H9 (cell line): Measurements from ENCODE around the gene TBX21. TPM values are rescaled to one million over a fixed set of nuclear protein-coding genes. Genes with fewer than 3 reads are reported as not detected.
A peak's percentile ranks its signal among the peaks of the same experiment; 100 is the strongest.

Experiments
- DNase-seq: peaks from one replicate; pipeline ENCODE4 v3.0.0-alpha.2; 2017
- H2AFZ ChIP-seq: one replicate; pipeline ENCODE4 v1.6.1; 2013; ENCODE audit warnings: mild to moderate bottlenecking, low read length, control low read depth, moderate library complexity
- H2AK5ac ChIP-seq: 2 replicates; pipeline ENCODE4 v1.6.1; 2013; ENCODE audit warnings: low read length, control low read depth, mixed read lengths; ENCODE audit not compliant: insufficient read length
- H2BK120ac ChIP-seq: one replicate; pipeline ENCODE4 v1.6.1; 2013; ENCODE audit warnings: low read depth, mild to moderate bottlenecking, low read length, control low read depth, inconsistent platforms; ENCODE audit not compliant: poor library complexity, severe bottlenecking
- H2BK12ac ChIP-seq: 2 replicates; pipeline ENCODE4 v1.6.1; 2013; ENCODE audit warnings: low read length, control low read depth, mixed read lengths, low read depth; ENCODE audit not compliant: insufficient read length
- H2BK15ac ChIP-seq: 2 replicates; pipeline ENCODE4 v1.6.1; 2013; ENCODE audit warnings: low read depth, low read length, control low read depth
- H2BK20ac ChIP-seq: one replicate; pipeline ENCODE4 v1.6.1; 2013; ENCODE audit warnings: low read depth, mild to moderate bottlenecking, low read length, control low read depth, inconsistent platforms; ENCODE audit not compliant: poor library complexity, severe bottlenecking
- H2BK5ac ChIP-seq: 2 replicates; pipeline ENCODE4 v1.6.1; 2013; ENCODE audit warnings: low read length, control low read depth, mixed read lengths; ENCODE audit not compliant: insufficient read length
- H3K14ac ChIP-seq: 2 replicates; pipeline ENCODE4 v1.6.1; 2013; ENCODE audit warnings: low read length, control low read depth; ENCODE audit not compliant: insufficient read depth
- H3K18ac ChIP-seq: 2 replicates; pipeline ENCODE4 v1.6.1; 2013; ENCODE audit warnings: low read depth, mild to moderate bottlenecking, mixed read lengths, low read length, control low read depth; ENCODE audit not compliant: insufficient read length
- H3K23ac ChIP-seq: 2 replicates; pipeline ENCODE4 v1.6.1; 2013; ENCODE audit warnings: low read length, control low read depth, mixed read lengths, low read depth; ENCODE audit not compliant: insufficient read length
- H3K23me2 ChIP-seq: 2 replicates; pipeline ENCODE4 v1.6.1; 2013; ENCODE audit warnings: low read depth, mild to moderate bottlenecking, mixed read lengths, low read length, control low read depth; ENCODE audit not compliant: insufficient read length, poor library complexity, severe bottlenecking
- H3K27ac ChIP-seq: 2 replicates; pipeline ENCODE4 v1.5.1; 2013; ENCODE audit warnings: low read length, control low read depth, mixed read lengths, low read depth; ENCODE audit not compliant: insufficient read length
- H3K27me3 ChIP-seq: 2 replicates; pipeline ENCODE4 v1.6.1; 2013; ENCODE audit warnings: low read length, control low read depth, inconsistent platforms; ENCODE audit not compliant: insufficient read depth
- H3K4ac ChIP-seq: 2 replicates; pipeline ENCODE4 v1.6.1; 2013; ENCODE audit warnings: low read depth, mild to moderate bottlenecking, control low read depth, inconsistent platforms, low read length, moderate library complexity
- H3K4me1 ChIP-seq: 2 replicates; pipeline ENCODE4 v1.6.1; 2013; ENCODE audit warnings: low read length, control low read depth, inconsistent platforms; ENCODE audit not compliant: insufficient read depth
- H3K4me2 ChIP-seq: 2 replicates; pipeline ENCODE4 v1.6.1; 2013; ENCODE audit warnings: low read length, control low read depth, mixed read lengths; ENCODE audit not compliant: insufficient read length, insufficient read depth
- H3K56ac ChIP-seq: 2 replicates; pipeline ENCODE4 v1.6.1; 2013; ENCODE audit warnings: low read depth, mild to moderate bottlenecking, mixed read lengths, low read length, control low read depth; ENCODE audit not compliant: insufficient read length
- H3K79me1 ChIP-seq: 2 replicates; pipeline ENCODE4 v1.6.1; 2013; ENCODE audit warnings: low read depth, mild to moderate bottlenecking, moderate library complexity, low read length, control low read depth, inconsistent platforms; ENCODE audit not compliant: insufficient read depth, poor library complexity, severe bottlenecking
- H3K79me2 ChIP-seq: 2 replicates; pipeline ENCODE4 v1.6.1; 2013; ENCODE audit warnings: low read length, control low read depth, inconsistent platforms; ENCODE audit not compliant: insufficient read depth
- H3K9ac ChIP-seq: 2 replicates; pipeline ENCODE4 v1.6.1; 2013; ENCODE audit warnings: low read length, control low read depth, mixed read lengths; ENCODE audit not compliant: insufficient read length; ENCODE audit errors: extremely low read depth
- H3K9me3 ChIP-seq: one replicate; pipeline ENCODE4 v1.6.1; 2013; ENCODE audit warnings: low read depth, low read length, inconsistent platforms; ENCODE audit not compliant: control insufficient read depth
- H3T11ph ChIP-seq: one replicate; pipeline ENCODE4 v1.6.1; 2013; ENCODE audit warnings: mild to moderate bottlenecking, low read length, control low read depth, inconsistent platforms
- H4K20me1 ChIP-seq: one replicate; pipeline ENCODE4 v1.6.1; 2013; ENCODE audit not compliant: control insufficient read depth, insufficient read length, insufficient read depth
- H4K5ac ChIP-seq: 2 replicates; pipeline ENCODE4 v1.6.1; 2013; ENCODE audit warnings: low read depth, mild to moderate bottlenecking, mixed read lengths, low read length, control low read depth; ENCODE audit not compliant: insufficient read length
- H4K8ac ChIP-seq: replicated peaks from 2 replicates; pipeline ENCODE4 v1.6.1; 2013; ENCODE audit warnings: low read length, control low read depth, mixed read lengths, low read depth; ENCODE audit not compliant: insufficient read length
- H4K91ac ChIP-seq: 2 replicates; pipeline ENCODE4 v1.6.1; 2013; ENCODE audit warnings: low read depth, mild to moderate bottlenecking, moderate library complexity, mixed read lengths, low read length, control low read depth; ENCODE audit not compliant: insufficient read length
- H3K27ac Mint-ChIP-seq, 3 experiments: 2 replicates in 2 of 3; 3 replicates in 1 of 3; pipeline ENCODE4 v1.8.0; 2020 to 2021; ENCODE audit warnings: mixed read lengths in 3 of 3, mild to moderate bottlenecking in 1 of 3, moderate library complexity in 1 of 3
- H3K27me3 Mint-ChIP-seq: 2 replicates; pipeline ENCODE4 v1.8.0; 2021; ENCODE audit warnings: low read depth, mild to moderate bottlenecking, moderate library complexity, mixed read lengths
- H3K36me3 Mint-ChIP-seq, 3 experiments: 2 replicates in 2 of 3; 3 replicates in 1 of 3; pipeline ENCODE4 v1.8.0; 2020 to 2021; ENCODE audit warnings: low read depth in 3 of 3, mixed read lengths in 3 of 3; ENCODE audit not compliant: insufficient read depth in 1 of 3
- H3K4me1 Mint-ChIP-seq, 2 experiments: 2 replicates each; pipeline ENCODE4 v1.8.0; 2020; ENCODE audit warnings: mixed read lengths in 2 of 2
- H3K4me3 Mint-ChIP-seq, 2 experiments: 2 replicates in 1 of 2; 3 replicates in 1 of 2; pipeline ENCODE4 v1.8.0; 2020 to 2021; ENCODE audit warnings: mild to moderate bottlenecking in 2 of 2, mixed read lengths in 2 of 2, moderate library complexity in 1 of 2
- H3K9me3 Mint-ChIP-seq, 2 experiments: 2 replicates in 1 of 2; 3 replicates in 1 of 2; pipeline ENCODE4 v1.8.0; 2020; ENCODE audit warnings: mild to moderate bottlenecking in 2 of 2, mixed read lengths in 2 of 2, moderate library complexity in 1 of 2
- WGBS: extraction: QIAGEN DNeasy Blood & Tissue Kit; methylation state at CpG from one replicate; pipeline ENCODE4 v1.1.7; 2013; ENCODE audit warnings: missing lambda C conversion rate, low lambda C conversion rate, mixed read lengths; ENCODE audit not compliant: insufficient read length; ENCODE audit errors: extremely low coverage; 5-methylcytosine and 5-hydroxymethylcytosine counted together
- total RNA-seq: library from RNA; stranded (reverse); gene quantifications from 2 replicates; pipeline ENCODE4 v1.2.1, GENCODE V29; 2021
- TF ChIP-seq, protein P1 (sequence below): fragments of 200-600 bp; sonication (generic); conservative IDR thresholded peaks from 3 replicates; pipeline ENCODE4 v1.8.0; 2021; ENCODE audit warnings: antibody characterized with exemption, mild to moderate bottlenecking

The TBX21 gene
- total RNA-seq, 1 experiment from 2014 or later = not detected

GRCh38 chr17:47692137-47692894, 40.7 kb upstream of the TBX21 start:
- Histone ChIP-seq H2BK120ac (no peak overlapping the region), H4K91ac (no peak overlapping the region), H3K23ac (no peak overlapping the region), H3K56ac (no peak overlapping the region), H4K5ac (no peak overlapping the region), H3K9me3 (no peaks in the 10 kb centered on the region), H2BK20ac (no peak overlapping the region), H2BK15ac (no peak overlapping the region), H3K4me2 (peak overlapping the region; percentile 66), H3K4me1 (peaks cover 19% of the 10 kb centered on the region; the same call in 1 of the 2 replicates), H3K79me1 (no peaks in the 10 kb centered on the region), H4K8ac (no peak overlapping the region), H3K18ac (no peak overlapping the region), H3K23me2 (peaks cover 14% of the 10 kb centered on the region), H2AK5ac (no peak overlapping the region), H3K14ac (no peak overlapping the region), H2AFZ (no peak overlapping the region), H2BK5ac (no peak overlapping the region), H3K27me3 (no peaks in the 10 kb centered on the region), H3K27ac (no peak overlapping the region), H3K4ac (no peak overlapping the region), H4K20me1 (no peaks in the 10 kb centered on the region), H3K9ac (no peak overlapping the region), H2BK12ac (no peak overlapping the region), H3K79me2 (no peaks in the 10 kb centered on the region), H3T11ph (no peak overlapping the region)
- Mint-ChIP-seq H3K9me3 (no peaks in the 10 kb centered on the region; a peak in 1 of 5 replicates), H3K27ac (peak overlapping the region in 1 of 3 experiments; percentile 65; a peak in 1 of 7 replicates), H3K36me3 (peaks cover 0 to 12% (median 7%) of the 10 kb centered on the region in 3 experiments; a peak in 6 of 7 replicates), H3K4me1 (peaks cover 33 to 47% of the 10 kb centered on the region in 2 experiments), H3K27me3 (no peaks in the 10 kb centered on the region), H3K4me3 (peak overlapping the region; percentile 67 to 87)
- no CpG with 5 or more reads among the region's 2 CpGs for WGBS
- TF ChIP-seq, protein P1, sequence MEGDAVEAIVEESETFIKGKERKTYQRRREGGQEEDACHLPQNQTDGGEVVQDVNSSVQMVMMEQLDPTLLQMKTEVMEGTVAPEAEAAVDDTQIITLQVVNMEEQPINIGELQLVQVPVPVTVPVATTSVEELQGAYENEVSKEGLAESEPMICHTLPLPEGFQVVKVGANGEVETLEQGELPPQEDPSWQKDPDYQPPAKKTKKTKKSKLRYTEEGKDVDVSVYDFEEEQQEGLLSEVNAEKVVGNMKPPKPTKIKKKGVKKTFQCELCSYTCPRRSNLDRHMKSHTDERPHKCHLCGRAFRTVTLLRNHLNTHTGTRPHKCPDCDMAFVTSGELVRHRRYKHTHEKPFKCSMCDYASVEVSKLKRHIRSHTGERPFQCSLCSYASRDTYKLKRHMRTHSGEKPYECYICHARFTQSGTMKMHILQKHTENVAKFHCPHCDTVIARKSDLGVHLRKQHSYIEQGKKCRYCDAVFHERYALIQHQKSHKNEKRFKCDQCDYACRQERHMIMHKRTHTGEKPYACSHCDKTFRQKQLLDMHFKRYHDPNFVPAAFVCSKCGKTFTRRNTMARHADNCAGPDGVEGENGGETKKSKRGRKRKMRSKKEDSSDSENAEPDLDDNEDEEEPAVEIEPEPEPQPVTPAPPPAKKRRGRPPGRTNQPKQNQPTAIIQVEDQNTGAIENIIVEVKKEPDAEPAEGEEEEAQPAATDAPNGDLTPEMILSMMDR = no peak
- DNase-seq = peak; percentile 26
